Stomach (tissue), 9 donors: ENCODE measurements around the gene SH3PXD2A. TPM values are rescaled to one million over a fixed set of nuclear protein-coding genes. Genes with fewer than 3 reads are reported as not detected.

Experiments used
- DNase-seq, 2 donors: peaks; one replicate each; pipeline versions ENCODE4 v3.0.0 to v3.0.0-alpha.2; 2013 to 2019
- H3K27ac ChIP-seq, 5 donors: fragments of 200-600 bp in 4 of 5; sonication (generic) in 4 of 5; one replicate each; pipeline ENCODE4 v1.5.1; 2013 to 2019; ENCODE audit warnings: mild to moderate bottlenecking in 1 of 5, moderate library complexity in 1 of 5
- H3K27me3 ChIP-seq, 3 donors: fragments of 200-600 bp; sonication (generic); one replicate each; pipeline ENCODE4 v1.5.1; 2017 to 2019; ENCODE audit warnings: mixed run types in 1 of 3
- H3K36me3 ChIP-seq, 4 donors: fragments of 200-600 bp; sonication (generic); 1 replicate in 3 of 4; 2 replicates in 1 of 4; pipeline ENCODE4 v1.5.1; 2016 to 2019
- H3K4me1 ChIP-seq, 4 donors: fragments of 200-600 bp; sonication (generic); one replicate each; pipeline ENCODE4 v1.5.1; 2016 to 2019
- H3K4me3 ChIP-seq, 4 donors: fragments of 200-600 bp; sonication (generic) in 3 of 4; one replicate each; pipeline ENCODE4 v1.5.1; 2016 to 2019; ENCODE audit warnings: mild to moderate bottlenecking in 1 of 4
- H3K9me3 ChIP-seq, 4 donors: fragments of 200-600 bp; sonication (generic); one replicate each; pipeline ENCODE4 v1.5.1; 2016 to 2019
- EP300 ChIP-seq: sonication (generic); formaldehyde crosslinking; IDR thresholded peaks from one replicate; pipeline ENCODE4 v1.6.1; 2017; ENCODE audit warnings: antibody characterized with exemption
- POLR2A ChIP-seq, 4 donors: fragments of 450-650 bp; IDR thresholded peaks; one replicate each; pipeline ENCODE4 v1.6.1; 2016; ENCODE audit warnings: antibody characterized with exemption in 4 of 4, control low read depth in 2 of 4, mild to moderate bottlenecking in 1 of 4, moderate library complexity in 1 of 4
- POLR2AphosphoS5 ChIP-seq, 3 donors: sonication (generic); formaldehyde crosslinking; IDR thresholded peaks; one replicate each; pipeline ENCODE4 v1.6.1; 2016; ENCODE audit warnings: antibody characterized with exemption in 3 of 3
- WGBS, 5 donors: extraction: QIAGEN DNeasy Blood & Tissue Kit in 3 of 5; methylation state at CpG; one replicate each; pipeline versions ENCODE4 v1.1.5 to v1.1.7; 2013 to 2018; 5-methylcytosine and 5-hydroxymethylcytosine counted together
- intact Hi-C: fragments of 100-400 bp; cut with DNase I; formaldehyde crosslinking; loops from one replicate; pipeline ENCODE4 v1.15.1; 2023; ENCODE audit warnings: low total_unique reads
- polyA plus RNA-seq, 3 donors: library from polyadenylated mRNA; stranded (reverse); fragments of 200-250 nt; gene quantifications; one replicate each; pipeline ENCODE4 v1.2.3, GENCODE V29; 2013
- total RNA-seq, 5 donors: library from RNA; depleted of rRNA; stranded (reverse); fragments of >200 nt; gene quantifications; one replicate each; pipeline versions ENCODE4 v1.1.0 to v1.2.3, GENCODE V29; 2014 to 2016
- TF ChIP-seq, protein P1 (sequence below), 7 experiments: fragments of 450-650 bp in 4 of 7; fragments of 200-600 bp in 3 of 7; sonication (generic) in 3 of 7; IDR thresholded peaks; one replicate each; pipeline ENCODE4 v1.5.1; 2016 to 2019; ENCODE audit warnings: antibody characterized with exemption in 7 of 7, control low read depth in 2 of 7, mild to moderate bottlenecking in 1 of 7
- donor health status: healthy with polysubstance abuse.
- donor health status: Bipolar disorder and iron deficiency.
- donor health status: healthy.

SH3PXD2A gene
- total and polyA plus RNA-seq, 8 donors, result 12.8 to 51.6 (median 24.0) TPM

DNA sequence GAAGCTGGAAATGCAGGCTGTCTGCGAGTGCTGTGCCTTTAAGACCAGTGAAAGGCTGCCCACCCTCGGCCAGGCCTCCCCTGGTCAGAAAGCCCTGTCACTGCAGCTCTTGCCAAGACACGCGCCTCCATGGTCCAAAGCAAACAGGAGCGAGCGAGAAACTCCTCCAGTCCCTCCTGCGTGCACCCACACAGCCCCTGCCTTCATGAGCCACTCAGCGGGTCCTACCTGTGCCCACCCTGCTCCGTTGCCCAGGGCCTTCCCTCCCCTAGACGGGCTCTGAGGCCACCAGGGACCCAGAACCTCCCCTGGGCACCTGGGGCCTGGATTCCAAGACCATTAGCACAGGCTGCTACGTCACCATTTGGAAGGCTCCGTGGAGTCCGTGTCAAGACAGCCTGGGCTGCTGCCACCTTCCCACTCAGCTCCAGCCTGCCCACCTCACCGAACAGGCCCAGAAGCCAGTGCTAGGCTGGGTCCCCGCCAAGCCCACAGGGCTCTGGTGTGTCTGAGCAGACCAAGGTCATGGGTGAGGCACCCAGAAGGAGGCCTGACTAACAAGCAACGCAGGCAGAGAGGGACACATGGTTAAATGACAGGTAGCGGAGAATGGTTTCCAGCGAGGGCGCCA, 217.3 kb downstream of the SH3PXD2A start:
- TF ChIP-seq POLR2AphosphoS5 (IDR thresholded peaks at IDR 0.05) (peak in 2 of 3 donors; percentile 32 to 75), POLR2A (IDR thresholded peaks at IDR 0.05) (no peak), EP300 (no peak)
- TF ChIP-seq, protein P1, sequence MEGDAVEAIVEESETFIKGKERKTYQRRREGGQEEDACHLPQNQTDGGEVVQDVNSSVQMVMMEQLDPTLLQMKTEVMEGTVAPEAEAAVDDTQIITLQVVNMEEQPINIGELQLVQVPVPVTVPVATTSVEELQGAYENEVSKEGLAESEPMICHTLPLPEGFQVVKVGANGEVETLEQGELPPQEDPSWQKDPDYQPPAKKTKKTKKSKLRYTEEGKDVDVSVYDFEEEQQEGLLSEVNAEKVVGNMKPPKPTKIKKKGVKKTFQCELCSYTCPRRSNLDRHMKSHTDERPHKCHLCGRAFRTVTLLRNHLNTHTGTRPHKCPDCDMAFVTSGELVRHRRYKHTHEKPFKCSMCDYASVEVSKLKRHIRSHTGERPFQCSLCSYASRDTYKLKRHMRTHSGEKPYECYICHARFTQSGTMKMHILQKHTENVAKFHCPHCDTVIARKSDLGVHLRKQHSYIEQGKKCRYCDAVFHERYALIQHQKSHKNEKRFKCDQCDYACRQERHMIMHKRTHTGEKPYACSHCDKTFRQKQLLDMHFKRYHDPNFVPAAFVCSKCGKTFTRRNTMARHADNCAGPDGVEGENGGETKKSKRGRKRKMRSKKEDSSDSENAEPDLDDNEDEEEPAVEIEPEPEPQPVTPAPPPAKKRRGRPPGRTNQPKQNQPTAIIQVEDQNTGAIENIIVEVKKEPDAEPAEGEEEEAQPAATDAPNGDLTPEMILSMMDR (IDR thresholded peaks at IDR 0.05), result no peak
- H3K27ac ChIP-seq, result peak overlapping the region in 4 of 5 donors; percentile 68 to 92 (median 73)
- 46 to 58% (median 52%) methylated on average over 9 to 19 of the region's 19 CpGs for WGBS, 5 donors

DNA sequence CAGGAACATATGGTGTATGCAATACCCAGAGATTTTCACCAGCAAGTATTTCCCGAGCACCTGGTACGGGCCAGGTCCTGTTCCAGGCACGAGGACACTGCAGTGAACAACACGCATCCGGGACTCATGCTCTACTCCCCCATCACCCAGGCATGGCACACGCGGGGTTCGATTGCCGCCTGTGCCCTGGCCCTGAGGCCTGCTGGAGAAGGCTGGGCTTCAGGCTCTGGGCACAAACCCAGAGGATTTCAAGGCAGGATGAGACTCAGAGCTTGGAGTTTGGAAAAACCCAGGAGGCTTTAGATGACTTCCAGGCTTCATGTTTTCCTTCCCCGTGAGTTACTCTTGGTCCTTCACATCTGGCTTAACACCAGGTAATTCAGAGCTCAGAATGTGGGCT, 218.4 kb downstream of the SH3PXD2A start:
- no peak for DNase-seq
- TF ChIP-seq EP300 (no peak), POLR2A (IDR thresholded peaks at IDR 0.05) (no peak), POLR2AphosphoS5 (IDR thresholded peaks at IDR 0.05) (no peak)
- TF ChIP-seq, protein P1 (IDR thresholded peaks at IDR 0.05), result no peak
- peak overlapping the region in 4 of 5 donors; percentile 68 to 92 (median 73) for H3K27ac ChIP-seq
- H3K4me3 ChIP-seq, result no peak overlapping the region
- H3K9me3 ChIP-seq, result no peaks in the 10 kb centered on the region
- no peaks in the 10 kb centered on the region for H3K27me3 ChIP-seq
- H3K36me3 ChIP-seq, result peaks cover 3 to 14% (median 10%) of the 10 kb centered on the region in 4 donors
- intact Hi-C loops, result no loop called here
- peaks cover 28 to 66% (median 49%) of the 10 kb centered on the region in 4 donors for H3K4me1 ChIP-seq
- 53 to 91% (median 86%) methylated on average over 5 to 10 of the region's 10 CpGs for WGBS, 5 donors

More for the DNA sequence above, 217.3 kb downstream of the SH3PXD2A start:
- H3K27me3 ChIP-seq, result no peaks in the 10 kb centered on the region
- peaks cover 28 to 74% (median 49%) of the 10 kb centered on the region in 4 donors for H3K4me1 ChIP-seq
- peak; percentile 61 to 75 for DNase-seq
- intact Hi-C loops, result no loop called here
- H3K4me3 ChIP-seq, result no peak overlapping the region
- peaks cover 0 to 11% (median 4%) of the 10 kb centered on the region in 4 donors for H3K36me3 ChIP-seq
- no peaks in the 10 kb centered on the region for H3K9me3 ChIP-seq

DNA sequence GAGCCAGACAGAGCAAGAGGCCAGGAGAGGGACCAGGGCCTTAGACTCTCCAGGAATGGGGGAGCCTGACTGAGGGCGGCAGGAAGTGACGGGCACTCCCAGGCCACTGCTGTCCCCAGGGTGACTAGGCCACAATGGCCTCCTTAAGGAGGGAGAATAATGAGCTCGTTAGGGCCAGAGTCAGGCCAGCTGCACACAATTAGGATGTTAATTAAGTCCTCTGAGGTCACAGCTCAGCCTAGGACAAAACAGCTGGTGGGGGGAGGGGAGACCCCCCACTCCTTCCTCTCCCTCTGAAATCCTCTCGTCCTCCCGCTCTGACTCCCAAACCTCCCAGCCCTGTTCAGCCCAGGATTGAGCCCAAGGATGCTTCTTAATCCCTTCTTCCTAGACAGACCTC, 218.9 kb downstream of the SH3PXD2A start:
- H3K9me3 ChIP-seq, result no peaks in the 10 kb centered on the region
- no peak for DNase-seq
- H3K27ac ChIP-seq, result peak overlapping the region in 4 of 5 donors; percentile 68 to 92 (median 73)
- peaks cover 3 to 20% (median 14%) of the 10 kb centered on the region in 4 donors for H3K36me3 ChIP-seq
- peaks cover 28 to 66% (median 49%) of the 10 kb centered on the region in 4 donors for H3K4me1 ChIP-seq
- whole genome bisulfite sequencing, 5 donors, result 70 to 82% (median 76%) methylated on average over 4 to 5 of the region's 5 CpGs
- no peak overlapping the region for H3K4me3 ChIP-seq
- intact Hi-C loops, result no loop called here
- TF ChIP-seq POLR2A (IDR thresholded peaks at IDR 0.05) (no peak), EP300 (no peak), POLR2AphosphoS5 (IDR thresholded peaks at IDR 0.05) (no peak)
- TF ChIP-seq, protein P1 (IDR thresholded peaks at IDR 0.05), result no peak
- H3K27me3 ChIP-seq, result no peaks in the 10 kb centered on the region

DNA sequence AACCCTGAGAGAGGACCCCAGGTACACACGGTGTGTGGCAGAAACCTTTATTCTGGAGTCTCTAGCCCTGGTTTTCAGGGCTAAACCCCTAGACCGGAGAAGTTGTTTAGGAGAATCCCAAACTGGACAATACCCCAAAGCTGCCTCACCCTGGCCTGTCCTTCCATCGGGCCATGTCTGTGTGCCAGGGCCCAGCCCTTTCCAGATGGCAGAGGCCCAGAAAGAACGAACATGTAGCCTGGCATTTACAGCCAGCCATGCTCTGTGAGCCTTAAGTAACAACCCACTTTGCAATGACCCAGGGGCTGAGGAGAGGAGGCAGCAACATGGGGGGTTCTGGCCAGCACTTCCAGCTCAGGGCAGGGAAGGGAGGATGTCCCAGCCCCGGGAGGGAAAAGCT, 219.8 kb downstream of the SH3PXD2A start:
- H3K4me3 ChIP-seq, result no peak overlapping the region
- intact Hi-C loops, result no loop called here
- H3K36me3 ChIP-seq, result peaks cover 3 to 21% (median 15%) of the 10 kb centered on the region in 4 donors
- TF ChIP-seq POLR2A (IDR thresholded peaks at IDR 0.05) (no peak), EP300 (no peak), POLR2AphosphoS5 (IDR thresholded peaks at IDR 0.05) (no peak)
- TF ChIP-seq, protein P1 (IDR thresholded peaks at IDR 0.05), result no peak
- H3K4me1 ChIP-seq, result peaks cover 26 to 58% (median 42%) of the 10 kb centered on the region in 4 donors
- no peaks in the 10 kb centered on the region for H3K9me3 ChIP-seq
- H3K27ac ChIP-seq, result peak overlapping the region in 1 of 5 donors; percentile 92
- H3K27me3 ChIP-seq, result no peaks in the 10 kb centered on the region
- 53 to 65% (median 60%) methylated on average over 4 to 5 of the region's 5 CpGs for WGBS, 5 donors
- DNase-seq, result no peak
